DND-41 (cell line): ENCODE results near the gene AGK.

ENCODE experiments used
- CTCF ChIP-seq: IDR thresholded peaks from 2 replicates; pipeline ENCODE4 v1.5.1; 2012; ENCODE audit warnings: borderline replicate concordance, low read length, moderate library complexity, mild to moderate bottlenecking; ENCODE audit not compliant: poor library complexity, severe bottlenecking; ENCODE audit errors: extremely low read depth
- EZH2 ChIP-seq: IDR thresholded peaks from 3 replicates; pipeline ENCODE4 v1.6.1; 2012; ENCODE audit warnings: borderline replicate concordance, low read depth, mild to moderate bottlenecking, moderate library complexity, low read length, inconsistent platforms; ENCODE audit not compliant: severe bottlenecking

DNA sequence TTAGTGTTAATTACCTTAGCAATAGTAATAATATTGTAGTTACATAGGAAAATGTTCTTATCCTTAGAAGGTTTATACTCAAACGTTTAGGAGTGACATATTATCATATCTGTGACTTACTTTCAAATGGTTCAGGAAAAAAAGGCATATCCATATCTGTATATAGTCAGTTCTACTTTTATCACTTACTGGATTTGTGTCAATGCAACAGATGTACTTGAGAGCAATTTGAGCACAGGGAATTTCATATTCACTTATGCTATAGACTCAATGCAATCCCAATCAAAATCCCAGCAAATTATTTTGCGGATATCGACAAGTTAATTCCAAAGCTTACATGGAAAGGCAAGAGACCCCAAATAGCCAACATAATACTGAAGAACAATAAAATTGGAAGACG lies 140.8 kb downstream of the AGK start:
- no peak for TF ChIP-seq CTCF
- TF ChIP-seq EZH2, result no peak
